RPMI7951 (cell line): ENCODE measurements around the gene SETD4. TPM values are rescaled to one million over a fixed set of nuclear protein-coding genes. Genes with fewer than 3 reads are reported as not detected.
"Not testable (repeated sequence)": the region's sequence is repeated elsewhere in the genome, so short reads cannot be mapped to it uniquely, and the experiment has no call there.

Experiments
- DNase-seq: peaks from one replicate; pipeline ENCODE4 v3.0.0-alpha.2; 2012; ENCODE audit warnings: low read depth
- total RNA-seq: library from RNA; depleted of rRNA; stranded (reverse); fragments of >200 nt; shearing (Covaris generic); gene quantifications from 2 replicates; pipeline ENCODE4 v1.2.3, GENCODE V29; 2014

The SETD4 gene
- total RNA-seq, 1 experiment from 2014 or later, result 13.8 TPM

GRCh38 chr21:36079010-36079649 lies 18.8 kb upstream of the SETD4 start:
- peak; percentile 36 for DNase-seq

- DNase-seq, result no peak
Observed at GRCh38 chr21:36077758-36078157, 17.4 kb upstream of the SETD4 start.

GRCh38 chr21:36076878-36077655 lies 16.7 kb upstream of the SETD4 start:
- DNase-seq, result no peak

GRCh38 chr21:36075953-36076352 lies 15.6 kb upstream of the SETD4 start:
- no peak for DNase-seq

GRCh38 chr21:36075171-36075570 lies 14.8 kb upstream of the SETD4 start:
- peak; percentile 34 for DNase-seq

- not testable (repeated sequence) for DNase-seq
Observed at GRCh38 chr21:36073911-36074310, 13.6 kb upstream of the SETD4 start.

GRCh38 chr21:36073181-36073580 lies 12.9 kb upstream of the SETD4 start:
- no peak for DNase-seq

GRCh38 chr21:36072453-36073162 lies 12.3 kb upstream of the SETD4 start:
- DNase-seq, result no peak

- DNase-seq, result no peak
Observed at GRCh38 chr21:36070999-36071398, 10.7 kb upstream of the SETD4 start.

- peak; percentile 94 for DNase-seq
Observed at GRCh38 chr21:36069713-36070583, 9.6 kb upstream of the SETD4 start, which contains the start of gene CBR1. Gene CBR1, plus strand, starts transcription at chr21:36070024. Its CDS starts 92 bp downstream, at chr21:36070116.

- DNase-seq, result no peak
Observed at GRCh38 chr21:36068748-36069398, 8.5 kb upstream of the SETD4 start.

GRCh38 chr21:36065497-36066036 lies 5.2 kb upstream of the SETD4 start:
- DNase-seq, result peak; percentile 82

GRCh38 chr21:36064085-36064460 lies 3.7 kb upstream of the SETD4 start:
- no peak for DNase-seq

- no peak for DNase-seq
Observed at GRCh38 chr21:36063375-36064084, 3.2 kb upstream of the SETD4 start.

GRCh38 chr21:36061445-36061844 lies 1.1 kb upstream of the SETD4 start:
- DNase-seq, result no peak

GRCh38 chr21:36059823-36060158 lies 535 bp downstream of the SETD4 start:
- no peak for DNase-seq

GRCh38 chr21:36055551-36055950 lies 4.8 kb downstream of the SETD4 start:
- no peak for DNase-seq

- no peak for DNase-seq
Observed at GRCh38 chr21:36053715-36054062, 6.6 kb downstream of the SETD4 start.

GRCh38 chr21:36052860-36053714 lies 7.2 kb downstream of the SETD4 start:
- DNase-seq, result no peak
